Inferior parietal cortex (tissue), 1 donor: ENCODE results near the gene MYMK.

Source experiments
- DNase-seq: peaks from one replicate; pipeline ENCODE4 v3.0.0-alpha.2; 2016; ENCODE audit errors: extremely low spot score

MYMK gene

DNA sequence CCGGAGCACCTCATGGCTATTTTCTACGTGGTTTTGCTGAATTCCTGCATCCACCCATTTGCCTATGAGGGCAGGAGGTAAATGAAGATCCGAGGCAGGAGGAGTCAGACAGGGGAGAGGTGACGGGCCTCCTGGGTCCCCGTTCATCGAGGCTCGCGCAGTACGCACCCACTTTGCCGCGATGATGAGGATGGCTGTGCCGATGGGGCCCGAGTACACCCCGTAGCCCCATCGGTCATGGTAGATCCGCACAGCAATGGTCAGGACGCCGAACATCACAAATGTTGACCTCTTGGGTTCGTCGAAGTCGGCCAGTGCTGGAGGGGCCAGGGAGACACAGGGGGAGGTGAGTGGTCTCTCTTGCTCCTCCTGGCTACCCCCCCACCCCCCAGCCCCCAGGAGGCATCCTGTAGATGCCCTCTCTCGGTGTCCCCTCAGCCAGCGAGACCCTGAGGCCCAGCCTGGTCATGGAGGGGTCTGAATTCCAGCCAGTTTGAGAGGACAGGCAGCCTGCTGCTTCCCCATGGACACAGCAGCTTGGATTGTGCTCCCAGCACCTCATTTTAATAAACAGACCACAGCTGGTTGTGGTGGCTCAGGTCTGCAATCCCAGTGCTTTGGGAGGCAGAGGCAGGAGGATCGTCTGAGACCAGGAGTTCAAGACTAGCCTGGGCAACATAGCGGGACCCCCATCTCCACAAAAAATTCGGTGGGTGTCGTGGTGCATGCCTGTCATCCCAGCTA is 5.9 kb downstream of the MYMK start:
- no peak for DNase-seq

- DNase-seq, result no peak
Observed at GRCh38 chr9:133518200-133518599, 6.6 kb downstream of the MYMK start.

GRCh38 chr9:133517711-133518110 is 7.0 kb downstream of the MYMK start:
- DNase-seq, result no peak

- no peak for DNase-seq
Observed at GRCh38 chr9:133516961-133517350, 7.8 kb downstream of the MYMK start.

DNA sequence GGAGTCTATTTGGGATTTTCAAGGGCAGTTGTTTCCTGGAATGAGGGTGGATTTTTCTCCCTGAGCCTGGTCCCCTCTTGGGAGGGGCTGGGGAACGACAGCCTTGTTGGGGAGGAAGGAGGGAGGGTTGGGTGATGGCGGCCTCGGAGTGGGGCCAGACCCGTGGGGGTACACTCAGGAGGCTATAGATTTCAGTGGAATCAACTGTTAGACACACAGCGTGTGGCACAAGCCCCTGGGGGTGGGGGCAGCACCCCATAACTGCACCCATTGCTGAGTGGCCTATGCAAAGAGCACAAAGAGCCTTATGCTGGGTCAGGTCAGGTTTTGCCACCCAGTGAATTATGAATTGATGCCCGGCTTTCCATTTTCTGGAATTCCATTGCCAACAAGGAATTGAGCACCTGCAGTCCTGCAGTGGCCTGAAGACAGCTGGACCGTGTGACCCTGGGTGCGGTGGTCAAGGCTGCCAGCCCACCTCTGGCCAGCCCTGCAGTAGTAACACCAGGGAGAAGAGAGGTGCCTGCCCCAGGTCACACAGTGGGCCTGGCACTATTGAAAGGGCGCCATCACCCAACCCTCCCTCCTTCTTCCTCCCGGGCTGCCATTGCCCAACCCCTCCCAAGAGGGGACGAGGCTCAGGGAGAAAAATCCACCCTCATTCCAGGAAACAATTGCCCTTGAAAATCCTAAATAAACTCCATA is 8.4 kb downstream of the MYMK start:
- no peak for DNase-seq

DNA sequence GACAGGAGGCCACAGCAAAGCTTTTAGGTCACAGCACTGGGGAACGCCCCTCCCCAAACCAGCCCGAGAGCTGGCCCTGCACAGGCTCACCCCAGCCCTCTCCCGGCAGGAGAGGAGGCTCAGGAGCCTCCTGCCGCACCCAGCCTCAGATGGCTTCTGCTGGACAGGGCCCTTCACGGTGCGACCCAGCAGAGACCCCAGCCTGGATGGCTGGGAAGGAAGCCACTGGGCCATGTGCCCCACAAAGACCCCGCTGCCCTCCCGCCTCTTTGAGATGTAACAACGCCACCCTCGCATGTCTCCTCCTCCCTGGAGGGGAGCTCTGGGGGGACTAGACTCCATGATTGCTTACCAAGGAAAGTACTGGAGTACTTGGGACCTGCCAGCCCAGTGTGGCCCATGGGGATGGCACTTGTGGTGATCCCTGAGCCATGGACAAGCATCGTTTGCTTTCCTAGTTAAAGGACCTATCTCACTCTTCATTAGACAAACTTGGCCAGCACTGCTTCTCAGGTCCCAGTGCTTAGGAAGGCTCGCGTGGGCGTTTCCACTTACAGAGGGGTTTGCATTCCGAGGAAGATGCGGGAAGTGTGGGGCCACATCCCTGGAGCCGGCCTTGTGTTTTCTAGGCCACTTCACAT is 9.0 kb downstream of the MYMK start:
- no peak for DNase-seq

- DNase-seq, result no peak
Observed at GRCh38 chr9:133515240-133515610, 9.5 kb downstream of the MYMK start.

DNA sequence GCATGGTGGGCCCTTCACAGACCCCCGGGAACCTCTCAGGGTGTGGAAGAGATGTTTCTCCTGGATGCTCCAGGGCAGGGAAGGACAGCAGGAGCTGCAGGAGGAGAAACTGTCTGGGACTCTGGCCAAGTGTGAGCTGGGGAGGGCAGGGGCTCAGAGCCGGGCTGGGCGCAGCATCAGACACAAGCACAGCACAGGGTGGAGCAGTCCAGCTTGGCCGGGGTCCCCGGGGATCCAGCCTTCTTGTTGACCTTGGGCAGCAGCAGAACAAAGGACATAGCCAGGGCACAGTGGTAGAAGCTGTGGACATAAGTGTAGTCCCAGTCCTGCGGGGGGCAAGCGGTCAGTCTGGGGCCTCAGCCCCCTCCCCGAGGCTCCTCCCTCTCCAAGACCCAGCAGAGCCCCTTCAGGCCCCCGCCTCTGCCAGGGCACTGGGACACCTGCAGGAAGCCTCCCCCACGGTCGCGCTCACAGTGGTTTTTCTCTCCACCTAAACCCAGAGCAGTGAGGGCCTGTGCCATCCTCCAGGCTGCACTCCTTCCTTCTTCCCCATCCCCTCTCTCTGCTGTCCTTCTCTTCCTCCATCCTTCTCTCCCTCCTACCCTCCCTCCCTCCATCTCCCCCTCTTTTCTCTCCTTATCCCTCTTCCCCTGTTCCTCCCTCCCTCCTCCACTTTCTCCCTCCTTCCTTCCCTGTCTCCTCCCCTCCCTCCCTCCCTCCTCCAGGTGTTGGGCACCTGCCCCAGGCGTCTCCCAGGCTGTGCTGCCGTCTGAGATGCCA is 10.1 kb downstream of the MYMK start:
- no peak for DNase-seq

DNA sequence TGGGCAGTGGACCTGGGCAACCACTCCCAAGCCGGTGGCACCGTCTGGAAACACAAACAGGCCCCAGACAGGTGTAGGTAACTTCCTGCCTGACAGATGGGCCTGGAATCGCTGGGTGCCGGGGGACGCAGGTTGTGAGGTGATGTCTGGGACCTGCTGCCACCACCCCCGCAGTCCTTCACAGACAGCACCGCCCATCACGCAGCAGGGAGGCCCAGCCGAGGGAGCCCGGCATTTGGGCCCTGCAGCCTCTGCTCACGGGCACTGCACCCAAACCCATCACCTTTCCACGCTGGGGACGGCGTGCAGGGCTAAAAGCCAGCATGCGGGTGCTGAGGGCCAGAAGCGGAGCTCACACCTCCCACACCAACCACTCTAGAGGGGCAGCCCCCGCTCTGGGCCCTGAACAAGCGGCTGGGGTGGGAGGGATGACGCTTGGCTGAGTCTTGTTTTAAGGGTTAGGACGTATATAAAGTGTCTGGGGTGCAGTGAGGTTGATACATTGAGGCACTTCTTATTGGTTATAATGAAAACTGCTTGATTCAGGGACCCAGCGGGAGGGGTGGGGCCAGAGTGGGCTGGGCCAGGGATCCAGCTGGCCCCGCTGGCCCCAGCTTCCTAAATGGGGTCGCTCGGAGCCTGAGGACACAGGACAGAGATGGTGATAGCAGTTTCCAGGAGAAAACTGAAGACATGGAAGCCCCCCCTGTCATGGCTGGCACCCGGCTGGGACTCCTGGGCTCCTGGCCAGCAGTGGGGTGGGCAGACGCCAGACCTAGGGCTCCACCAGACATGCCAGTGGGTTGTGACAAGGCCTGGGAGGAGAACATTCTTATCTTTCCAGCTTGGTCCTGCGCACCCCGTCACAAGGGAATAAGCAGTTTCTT is 11.3 kb downstream of the MYMK start:
- DNase-seq, result no peak

GRCh38 chr9:133512253-133513213 is 12.2 kb downstream of the MYMK start:
- no peak for DNase-seq

DNA sequence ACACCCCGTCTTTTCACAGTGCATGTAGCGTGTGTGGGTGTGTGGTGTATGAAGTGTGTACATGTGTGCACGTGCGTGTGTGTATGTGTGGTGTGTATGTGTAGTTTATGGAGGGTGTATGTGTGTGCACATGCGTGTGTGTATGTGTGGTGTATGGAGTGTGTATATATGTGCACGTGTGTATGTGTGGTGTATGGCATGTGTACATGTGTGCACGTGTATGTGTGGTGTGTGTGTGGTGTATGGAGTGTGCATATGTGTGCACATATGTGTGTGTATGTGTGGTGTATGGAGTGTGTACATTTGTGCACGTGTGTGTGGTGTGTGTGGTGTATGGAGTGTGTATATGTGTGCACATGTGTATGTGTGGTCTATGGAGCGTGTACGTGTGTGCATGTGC is 13.2 kb downstream of the MYMK start:
- no peak for DNase-seq

DNA sequence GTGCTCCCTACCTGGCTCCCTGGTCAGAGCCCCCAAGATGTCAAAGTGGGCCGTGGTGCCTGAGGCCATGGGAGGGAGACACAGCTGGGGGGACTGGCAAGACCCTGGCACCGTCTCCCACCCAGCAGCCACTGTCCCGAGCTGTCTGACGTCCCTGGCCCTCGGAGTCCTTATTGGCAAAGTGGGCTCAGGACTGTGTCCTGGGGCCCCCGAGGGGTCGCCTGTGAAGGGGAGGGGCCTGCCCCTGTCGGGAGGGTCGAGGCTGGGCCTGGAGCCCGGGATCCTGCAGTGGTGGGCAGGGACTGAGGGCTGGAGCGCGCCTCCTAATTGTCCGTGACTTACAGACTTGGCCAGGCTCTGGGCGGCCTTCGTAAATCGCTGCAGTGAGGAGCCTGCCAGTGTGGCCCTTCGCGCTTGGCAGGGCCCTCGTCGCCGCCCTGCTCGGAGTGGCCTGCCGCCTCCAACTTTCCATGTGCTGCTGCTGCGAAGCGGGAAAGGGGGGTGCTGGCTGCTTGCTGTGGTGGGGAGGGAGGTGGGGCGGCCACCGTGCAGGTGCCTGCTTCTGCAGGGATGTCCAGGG is 13.7 kb downstream of the MYMK start:
- no peak for DNase-seq

DNA sequence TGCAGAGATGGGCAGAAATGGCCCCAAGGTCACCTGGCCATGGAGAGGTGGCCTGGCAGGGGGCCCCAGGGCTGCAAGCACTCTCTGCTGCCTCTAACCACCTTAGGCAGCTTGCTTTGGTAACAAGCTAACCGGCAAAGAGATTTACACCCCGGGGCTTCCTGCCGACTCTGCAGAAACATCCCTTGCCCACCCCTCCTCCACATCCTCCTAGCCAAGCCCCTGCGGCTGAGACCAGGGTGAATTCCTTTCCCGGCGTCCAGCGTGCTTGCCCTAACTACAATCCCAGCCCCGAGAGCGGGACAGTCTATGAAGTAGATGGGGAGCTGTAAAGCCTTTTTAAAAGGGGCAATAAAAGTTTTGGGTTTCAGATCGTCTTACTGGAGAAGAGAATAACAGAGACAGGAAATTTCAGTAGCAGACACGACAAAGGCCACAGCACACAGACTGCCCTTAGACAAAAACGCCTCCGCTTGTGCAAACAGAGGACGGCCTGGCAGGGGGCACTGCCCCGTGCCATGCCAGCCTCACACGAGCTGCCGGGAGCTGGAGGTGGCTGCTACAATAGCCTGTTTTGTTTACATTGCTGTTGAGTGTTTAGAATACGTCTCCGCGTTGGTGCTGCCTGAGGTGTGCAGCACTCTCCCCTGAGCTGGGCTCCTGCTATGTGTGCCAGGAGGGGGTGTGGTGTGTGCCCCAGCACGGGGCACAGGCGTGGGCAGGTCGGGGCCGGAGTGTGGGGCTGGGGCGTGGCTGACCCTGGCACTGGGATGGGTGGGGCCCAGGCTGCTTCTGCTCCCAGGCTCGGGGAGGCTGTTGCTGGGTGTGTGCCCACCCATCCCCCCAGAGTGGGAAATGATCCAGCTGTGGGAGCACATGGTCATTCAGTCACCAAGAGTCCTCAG is 15.3 kb downstream of the MYMK start:
- DNase-seq, result no peak

DNA sequence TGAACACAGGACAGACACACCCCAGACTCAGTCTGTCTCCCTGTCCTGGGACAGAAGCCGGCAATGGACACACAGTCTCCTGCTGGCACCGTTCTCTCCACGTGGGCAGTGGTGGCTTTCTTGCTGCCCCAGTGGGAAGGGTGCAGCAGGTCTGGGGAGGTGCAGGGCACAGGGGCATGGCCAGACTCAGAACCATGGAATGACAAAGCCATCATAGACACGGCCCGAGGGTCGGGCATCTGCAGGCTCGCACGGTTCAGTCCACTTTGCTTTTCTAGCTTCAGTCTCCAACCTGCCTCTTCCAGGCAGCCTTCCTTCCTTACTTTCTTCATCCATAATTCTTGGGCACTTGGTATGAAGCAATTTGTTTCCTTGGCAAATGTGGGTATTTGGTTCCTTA is 16.7 kb downstream of the MYMK start:
- DNase-seq, result no peak

GRCh38 chr9:133507246-133507965 is 17.4 kb downstream of the MYMK start:
- no peak for DNase-seq

DNA sequence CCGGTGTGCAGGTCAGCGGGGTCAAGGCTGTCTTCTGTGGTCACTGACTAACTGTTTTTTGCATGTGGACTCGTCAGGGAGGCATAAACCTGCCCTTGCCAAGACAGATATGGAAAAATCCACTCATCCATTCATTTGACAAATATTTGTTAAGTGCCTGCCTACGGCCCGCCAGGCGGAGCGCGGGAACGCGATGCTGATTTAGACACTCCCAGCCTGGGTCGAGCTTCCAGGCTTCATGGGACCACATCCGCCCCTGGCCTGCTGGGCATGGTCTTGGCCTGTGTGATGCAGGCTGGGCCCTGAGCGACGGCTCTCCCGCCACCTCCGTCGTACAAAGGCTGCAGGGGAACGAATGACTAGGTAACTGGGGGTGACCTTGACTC is 18.1 kb downstream of the MYMK start:
- no peak for DNase-seq

DNA sequence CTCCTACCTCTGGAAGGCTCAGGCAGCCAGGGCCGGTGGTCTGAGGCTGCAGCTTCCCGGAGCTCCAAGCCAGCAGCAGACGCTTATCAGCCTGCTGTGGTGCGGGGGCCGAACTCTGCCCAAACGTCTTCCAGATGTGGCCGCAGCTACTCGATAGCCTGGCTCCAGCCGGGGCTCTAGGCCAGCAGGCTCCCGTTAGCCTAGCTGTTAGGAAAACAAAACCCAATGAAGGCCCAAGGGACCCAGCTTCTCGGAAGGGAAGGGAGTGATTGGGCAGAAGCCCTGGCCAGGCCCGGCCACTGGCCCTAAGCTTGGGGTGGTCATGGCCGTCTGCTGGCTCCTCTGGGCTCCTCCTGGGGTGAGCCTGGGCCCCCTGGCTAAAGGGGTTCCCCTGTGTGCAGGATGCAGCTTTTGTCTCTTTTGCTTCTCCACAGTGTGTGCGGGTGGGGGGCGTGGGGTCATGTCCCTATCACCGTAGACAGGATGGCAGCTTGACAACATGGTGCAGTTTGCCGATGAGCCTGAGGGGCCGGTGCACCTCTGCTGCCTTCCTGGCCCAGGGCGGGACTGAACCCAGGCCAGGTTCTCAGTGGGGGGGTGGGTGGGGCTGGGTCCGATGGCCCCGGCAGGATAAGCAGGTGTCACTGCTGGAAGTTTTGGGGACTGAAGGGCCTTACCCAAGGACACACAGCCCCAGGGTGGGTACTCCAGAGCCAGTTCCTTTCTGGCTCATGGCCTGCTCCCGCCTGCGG is 18.7 kb downstream of the MYMK start:
- no peak for DNase-seq
